Activated naive CD4-positive, alpha-beta T cell treated with anti-CD3 and anti-CD28 coated beads for 36 hours (primary cell): ENCODE results near the gene PLAU. TPM values are rescaled to one million over a fixed set of nuclear protein-coding genes. Genes with fewer than 3 reads are reported as not detected.
A peak's percentile ranks its signal among the peaks of the same experiment; 100 is the strongest.
"Not testable (repeated sequence)": the region's sequence is repeated elsewhere in the genome, so short reads cannot be mapped to it uniquely, and the experiment has no call there.

Experiments
- CTCF ChIA-PET: fragments of 350-600 bp; sonication (Branson Sonifier 250); formaldehyde crosslinking; loops from one replicate; lab custom pipeline; 2021; ENCODE audit warnings: antibody characterized with exemption; lab: Charles Lee
- DNase-seq: peaks from one replicate; pipeline ENCODE4 v3.0.0-alpha.2; 2020
- H3K27ac Mint-ChIP-seq: one replicate; pipeline ENCODE4 v1.8.0; 2021; ENCODE audit warnings: mild to moderate bottlenecking, mixed read lengths
- H3K27me3 Mint-ChIP-seq: one replicate; pipeline ENCODE4 v1.8.0; 2021; ENCODE audit warnings: low read depth, mixed read lengths
- H3K36me3 Mint-ChIP-seq: one replicate; pipeline ENCODE4 v1.8.0; 2021; ENCODE audit warnings: low read depth, mixed read lengths
- H3K4me1 Mint-ChIP-seq: one replicate; pipeline ENCODE4 v1.8.0; 2021; ENCODE audit warnings: low read depth, mixed read lengths
- H3K4me3 Mint-ChIP-seq: one replicate; pipeline ENCODE4 v1.8.0; 2021; ENCODE audit warnings: mild to moderate bottlenecking, moderate library complexity, mixed read lengths
- H3K9me3 Mint-ChIP-seq: one replicate; pipeline ENCODE4 v1.8.0; 2021; ENCODE audit warnings: mixed read lengths
- intact Hi-C: fragments of 100-400 bp; cut with micrococcal nuclease; formaldehyde crosslinking; loops from one replicate; pipeline ENCODE4 v1.15.1; 2023
- total RNA-seq, 2 experiments: library from RNA; stranded (reverse); gene quantifications; one replicate each; pipeline ENCODE4 v1.2.3, GENCODE V29; 2021

The PLAU gene
- total RNA-seq, 2 experiments from 2014 or later, result 0.26 to 0.27 TPM

DNA sequence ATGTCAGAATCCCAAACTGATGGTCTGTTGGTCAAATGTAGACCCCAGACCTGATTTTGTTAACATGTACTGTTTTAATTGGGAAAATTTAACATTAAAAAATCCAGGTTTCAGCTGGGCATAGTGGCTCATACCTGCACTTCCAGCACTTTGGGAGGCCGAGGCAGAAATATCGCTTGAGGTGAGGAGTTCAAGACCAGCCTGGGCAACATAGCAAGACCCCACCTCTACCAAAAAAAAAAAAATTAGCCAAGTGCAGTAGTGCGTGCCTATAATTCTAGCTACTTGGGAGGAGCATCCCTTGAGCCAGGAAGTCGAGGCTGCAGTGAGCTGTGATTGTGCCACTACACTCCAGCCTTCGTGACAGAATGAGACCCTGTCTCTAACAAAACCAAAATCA lies 20.7 kb upstream of the PLAU start:
- H3K9me3 Mint-ChIP-seq, result no peaks in the 10 kb centered on the region
- no peak overlapping the region for H3K4me3 Mint-ChIP-seq
- CTCF ChIA-PET, result interaction anchor here (0.7 to 12.0 kb wide), 8 partner anchors 10 to 190 kb away, joined by 3 to 396 read pairs (median 6); no protein-coding TSS in a partner anchor
- H3K27ac Mint-ChIP-seq, result no peak overlapping the region
- intact Hi-C loops, result no loop called here
- H3K4me1 Mint-ChIP-seq, result peaks cover 9% of the 10 kb centered on the region
- DNase-seq, result no peak
- H3K27me3 Mint-ChIP-seq, result no peaks in the 10 kb centered on the region
- H3K36me3 Mint-ChIP-seq, result no peaks in the 10 kb centered on the region

DNA sequence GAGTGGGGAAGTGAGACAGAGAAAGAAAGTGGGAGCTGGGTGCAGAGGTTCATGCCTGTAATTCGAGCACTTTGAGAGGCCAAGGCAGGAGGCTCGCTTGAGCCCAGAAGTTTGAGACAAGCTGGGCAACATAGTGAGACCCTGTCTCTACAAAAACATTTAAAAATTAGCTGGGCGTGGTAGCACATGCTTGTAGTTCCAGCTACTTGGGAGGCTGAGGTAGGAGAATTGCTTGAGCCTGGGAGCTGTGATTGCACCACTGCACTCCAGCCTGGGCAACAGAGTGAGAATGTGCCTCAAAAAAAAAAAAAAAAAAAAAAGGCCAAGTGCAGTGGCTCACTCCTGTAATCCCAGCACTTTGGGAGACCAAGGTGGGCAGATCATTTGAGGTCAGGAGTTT lies 20.1 kb upstream of the PLAU start:
- H3K36me3 Mint-ChIP-seq, H3K27me3 Mint-ChIP-seq, DNase-seq, H3K27ac Mint-ChIP-seq, intact Hi-C loops, H3K9me3 Mint-ChIP-seq, H3K4me1 Mint-ChIP-seq, H3K4me3 Mint-ChIP-seq: not testable (repeated sequence)
- CTCF ChIA-PET, result interaction anchor here (1.0 to 12.0 kb wide), 6 partner anchors 11 to 189 kb away, joined by 3 to 396 read pairs (median 8); no protein-coding TSS in a partner anchor

DNA sequence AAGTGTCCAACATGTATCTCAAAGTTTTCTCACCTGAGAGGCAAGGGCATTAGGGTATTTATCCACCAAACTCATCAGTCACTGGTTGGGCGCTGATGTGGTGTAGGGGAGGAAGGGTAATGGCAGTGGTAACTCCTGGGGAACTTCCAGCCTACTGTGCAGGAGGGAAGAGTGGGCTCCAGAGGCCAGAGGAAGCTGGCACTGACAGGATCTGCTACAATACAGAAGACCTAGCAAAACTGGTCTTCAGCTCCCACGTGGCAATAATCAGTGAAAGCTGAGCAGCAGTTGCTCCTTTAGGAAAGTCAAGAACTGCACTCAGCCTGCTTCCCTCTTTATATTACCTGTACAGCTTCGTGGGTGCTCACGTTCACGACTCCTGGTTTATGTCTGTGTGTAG lies 19.4 kb upstream of the PLAU start:
- H3K4me3 Mint-ChIP-seq, result no peak overlapping the region
- H3K9me3 Mint-ChIP-seq, result no peaks in the 10 kb centered on the region
- intact Hi-C loops, result no loop called here
- CTCF ChIA-PET, result interaction anchor here (0.6 to 12.0 kb wide), 4 partner anchors 12 to 189 kb away, joined by 4 to 396 read pairs (median 14); no protein-coding TSS in a partner anchor
- no peak for DNase-seq
- H3K36me3 Mint-ChIP-seq, result no peaks in the 10 kb centered on the region
- H3K27ac Mint-ChIP-seq, result no peak overlapping the region
- H3K27me3 Mint-ChIP-seq, result no peaks in the 10 kb centered on the region
- peaks cover 9% of the 10 kb centered on the region for H3K4me1 Mint-ChIP-seq

DNA sequence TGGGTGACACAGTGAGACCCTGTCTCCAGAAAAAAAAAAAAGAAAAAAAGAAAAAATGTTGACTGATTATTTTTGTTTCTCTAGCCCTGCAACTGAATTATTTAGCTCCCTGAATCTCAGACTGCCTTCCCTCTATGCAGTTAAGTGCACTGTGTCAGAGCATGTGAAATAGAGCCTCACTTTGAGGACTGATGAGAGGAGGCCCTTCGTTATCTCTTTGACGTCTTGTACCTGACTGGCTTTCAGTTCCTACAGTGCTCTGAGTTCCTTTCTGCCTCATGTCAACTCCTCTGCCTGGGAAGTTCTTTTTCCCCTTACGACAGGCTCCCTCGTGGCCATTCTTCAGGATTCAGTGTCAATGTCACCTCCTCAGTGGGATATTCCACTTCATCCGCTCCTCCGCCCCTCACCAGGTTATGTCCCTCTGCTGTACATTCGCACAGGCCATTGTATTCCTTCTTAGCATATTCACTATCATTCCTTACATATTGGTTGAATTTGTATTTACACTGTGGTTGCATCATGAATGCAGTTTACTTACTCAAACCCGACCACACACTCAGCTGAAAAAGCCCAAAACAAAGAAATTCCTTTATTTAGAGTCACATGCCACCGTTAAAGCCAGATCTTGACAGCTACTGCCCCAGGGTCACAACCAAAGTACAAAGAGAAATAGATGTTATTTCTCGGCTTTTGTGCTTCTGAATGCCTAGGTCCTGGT lies 18.5 kb upstream of the PLAU start:
- DNase-seq, result no peak
- Mint-ChIP-seq H3K9me3 (no peaks in the 10 kb centered on the region), H3K27ac (no peak overlapping the region), H3K4me3 (no peak overlapping the region), H3K4me1 (peaks cover 9% of the 10 kb centered on the region), H3K27me3 (no peaks in the 10 kb centered on the region), H3K36me3 (no peaks in the 10 kb centered on the region)
- intact Hi-C loops, result no loop called here
- CTCF ChIA-PET, result interaction anchor here (0.9 to 12.0 kb wide), 4 partner anchors 13 to 188 kb away, joined by 3 to 396 read pairs (median 14); no protein-coding TSS in a partner anchor

DNA sequence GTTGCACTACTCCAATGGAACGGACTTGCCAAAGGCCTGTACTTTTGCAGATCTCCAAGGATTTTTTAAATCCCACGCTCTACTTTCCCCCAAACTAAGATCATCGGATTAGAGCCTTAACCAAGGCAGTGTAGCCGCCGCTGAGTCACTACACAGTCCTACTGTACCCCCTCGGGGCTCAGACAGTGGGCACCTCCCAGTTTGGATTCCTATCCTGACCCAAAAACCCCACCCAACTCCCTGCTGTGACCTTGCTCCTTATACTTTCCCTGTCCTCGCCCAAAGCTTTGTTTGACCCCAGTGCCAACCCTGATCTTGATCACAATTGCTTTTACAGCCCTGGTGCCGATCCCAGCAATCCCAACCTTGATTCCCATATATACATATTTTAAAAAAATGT lies 17.5 kb upstream of the PLAU start:
- no peak for DNase-seq
- Mint-ChIP-seq H3K4me1 (peaks cover 9% of the 10 kb centered on the region), H3K4me3 (no peak overlapping the region), H3K9me3 (no peaks in the 10 kb centered on the region), H3K36me3 (no peaks in the 10 kb centered on the region), H3K27ac (no peak overlapping the region), H3K27me3 (no peaks in the 10 kb centered on the region)
- CTCF ChIA-PET, result interaction anchor here (0.5 to 12.0 kb wide), 4 partner anchors 7 to 47 kb away, joined by 4 to 396 read pairs (median 6); no protein-coding TSS in a partner anchor
- intact Hi-C loops, result no loop called here

DNA sequence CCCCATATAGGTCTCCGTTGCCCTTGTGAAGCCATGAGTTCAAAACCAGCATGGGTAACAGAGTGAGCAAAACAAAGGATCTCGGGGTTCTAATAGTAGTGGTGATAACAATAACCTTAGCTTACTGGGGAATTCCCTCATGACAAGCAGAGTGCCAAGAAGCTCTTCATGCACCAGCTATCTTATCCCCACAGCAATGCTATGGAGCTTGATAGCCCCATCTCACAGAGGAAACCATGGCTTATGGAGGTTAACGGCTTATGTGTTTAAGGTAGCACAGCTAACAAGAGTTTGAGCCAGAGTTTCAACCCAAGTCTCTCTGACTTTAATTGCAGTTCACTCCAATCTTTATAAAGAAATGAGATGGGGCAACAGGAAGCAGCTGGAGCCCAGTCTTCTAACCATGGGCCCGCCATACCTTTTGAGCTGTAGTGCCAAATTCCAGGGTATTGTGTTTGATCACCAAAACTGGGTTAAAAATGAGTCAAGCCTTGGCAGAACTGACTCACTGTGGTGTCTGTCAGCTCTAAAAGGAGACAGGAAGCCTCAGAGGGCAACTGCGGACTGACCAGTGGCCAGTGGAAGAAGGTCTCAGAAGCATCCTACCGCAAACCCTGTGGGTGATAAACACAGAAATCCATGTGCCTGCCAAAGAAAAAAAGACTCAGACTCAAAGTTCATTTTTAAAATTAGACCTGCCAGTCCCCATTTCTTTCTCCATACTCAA lies 16.5 kb upstream of the PLAU start:
- H3K36me3 Mint-ChIP-seq, result no peaks in the 10 kb centered on the region
- H3K27me3 Mint-ChIP-seq, result no peaks in the 10 kb centered on the region
- no peak overlapping the region for H3K27ac Mint-ChIP-seq
- no peak overlapping the region for H3K4me3 Mint-ChIP-seq
- intact Hi-C loops, result no loop called here
- no peaks in the 10 kb centered on the region for H3K9me3 Mint-ChIP-seq
- CTCF ChIA-PET, result interaction anchor here (0.9 to 12.0 kb wide), 4 partner anchors 8 to 63 kb away, joined by 3 to 396 read pairs (median 6); no protein-coding TSS in a partner anchor
- H3K4me1 Mint-ChIP-seq, result peaks cover 9% of the 10 kb centered on the region
- peak; percentile 32 for DNase-seq

DNA sequence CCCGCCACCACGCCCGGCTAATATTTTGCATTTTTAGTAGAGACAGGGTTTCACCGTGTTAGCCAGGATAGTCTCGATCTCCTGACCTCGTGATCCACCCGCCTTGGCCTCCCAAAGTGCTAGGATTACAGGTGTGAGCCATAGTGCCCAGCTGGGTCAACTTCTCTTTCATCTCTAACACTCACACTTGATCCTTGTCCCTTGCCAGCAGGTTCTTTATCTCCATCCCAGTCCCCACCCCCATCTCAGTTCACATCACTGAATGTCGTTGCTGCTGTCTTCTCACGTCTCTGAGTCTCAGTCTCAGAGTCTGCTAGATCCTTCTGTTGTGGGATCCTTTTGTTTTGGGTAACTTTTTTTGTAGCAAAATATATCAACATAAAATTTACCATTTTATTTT lies 15.6 kb upstream of the PLAU start:
- intact Hi-C loops, H3K27ac Mint-ChIP-seq, H3K4me1 Mint-ChIP-seq, H3K36me3 Mint-ChIP-seq, CTCF ChIA-PET, H3K9me3 Mint-ChIP-seq, H3K4me3 Mint-ChIP-seq, DNase-seq, H3K27me3 Mint-ChIP-seq: not testable (repeated sequence)

DNA sequence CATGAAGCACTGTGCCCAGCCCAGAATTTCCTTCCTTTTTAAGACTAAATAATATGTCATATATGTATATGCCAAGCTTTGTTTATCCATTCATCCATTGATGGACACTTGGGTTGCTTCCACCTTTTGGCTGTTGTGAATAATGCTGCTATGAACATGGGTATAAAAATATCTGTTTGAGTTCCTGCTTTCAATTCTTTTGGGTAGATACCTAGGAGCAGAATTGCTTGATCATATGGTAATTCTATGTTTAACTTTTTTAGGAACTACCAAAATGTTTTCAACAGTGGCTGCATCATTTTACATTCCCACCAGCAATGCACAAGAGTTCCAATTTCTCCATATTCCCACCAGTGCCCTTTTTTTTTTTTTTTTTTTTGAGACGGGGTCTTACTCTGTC lies 13.2 kb upstream of the PLAU start:
- H3K4me1 Mint-ChIP-seq, result peaks cover 9% of the 10 kb centered on the region

DNA sequence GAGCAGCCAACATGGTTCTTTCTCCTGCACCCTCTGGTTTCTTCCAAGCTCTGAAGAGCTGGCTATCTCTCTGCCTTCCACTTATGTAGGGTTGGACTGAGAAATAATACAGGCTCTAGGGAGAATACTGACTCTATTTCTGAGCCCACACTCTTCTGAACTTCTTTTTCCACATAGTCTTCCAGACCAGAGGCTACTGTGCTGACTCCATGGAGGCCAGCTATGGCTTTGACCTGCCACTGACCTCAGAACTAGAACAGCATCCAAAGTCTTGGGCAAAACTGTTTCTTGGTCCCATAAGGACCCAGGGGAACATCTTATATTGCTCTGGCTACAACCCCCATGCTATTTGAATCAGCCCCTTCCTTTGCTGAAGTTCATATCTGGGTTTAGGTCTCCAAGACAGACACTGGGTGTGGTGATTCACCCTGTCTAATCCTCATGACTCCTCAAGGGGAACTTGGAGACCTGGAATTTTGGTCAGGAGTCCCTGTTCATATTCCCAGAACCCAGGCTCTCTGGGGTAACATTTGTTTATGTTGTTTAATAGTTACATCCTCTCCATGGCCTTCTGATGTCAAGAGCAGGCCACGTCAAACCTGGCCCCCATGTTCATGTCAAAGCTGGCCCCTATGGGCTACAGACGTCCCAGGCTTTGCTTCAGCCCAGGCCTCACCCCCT lies 12.1 kb upstream of the PLAU start:
- intact Hi-C loops, result no loop called here
- H3K9me3 Mint-ChIP-seq, result no peaks in the 10 kb centered on the region
- peaks cover 8% of the 10 kb centered on the region for H3K4me1 Mint-ChIP-seq
- DNase-seq, result no peak
- H3K4me3 Mint-ChIP-seq, result no peak overlapping the region
- CTCF ChIA-PET, result interaction anchor here (0.7 to 2.3 kb wide), 4 partner anchors 19 to 93 kb away, joined by 3 to 17 read pairs (median 5); no protein-coding TSS in a partner anchor
- no peak overlapping the region for H3K27ac Mint-ChIP-seq
- no peaks in the 10 kb centered on the region for H3K36me3 Mint-ChIP-seq
- peaks cover 4% of the 10 kb centered on the region for H3K27me3 Mint-ChIP-seq

More for the DNA sequence above, 13.2 kb upstream of the PLAU start:
- H3K27me3 Mint-ChIP-seq, result peaks cover 4% of the 10 kb centered on the region
- DNase-seq, result no peak
- H3K9me3 Mint-ChIP-seq, result no peaks in the 10 kb centered on the region
- H3K27ac Mint-ChIP-seq, result no peak overlapping the region
- no peaks in the 10 kb centered on the region for H3K36me3 Mint-ChIP-seq
- no peak overlapping the region for H3K4me3 Mint-ChIP-seq
- intact Hi-C loops, result no loop called here
- CTCF ChIA-PET, result interaction anchor here (1.0 to 1.8 kb wide), 3 partner anchors 13 to 43 kb away, joined by 4 to 5 read pairs (median 5); no protein-coding TSS in a partner anchor

DNA sequence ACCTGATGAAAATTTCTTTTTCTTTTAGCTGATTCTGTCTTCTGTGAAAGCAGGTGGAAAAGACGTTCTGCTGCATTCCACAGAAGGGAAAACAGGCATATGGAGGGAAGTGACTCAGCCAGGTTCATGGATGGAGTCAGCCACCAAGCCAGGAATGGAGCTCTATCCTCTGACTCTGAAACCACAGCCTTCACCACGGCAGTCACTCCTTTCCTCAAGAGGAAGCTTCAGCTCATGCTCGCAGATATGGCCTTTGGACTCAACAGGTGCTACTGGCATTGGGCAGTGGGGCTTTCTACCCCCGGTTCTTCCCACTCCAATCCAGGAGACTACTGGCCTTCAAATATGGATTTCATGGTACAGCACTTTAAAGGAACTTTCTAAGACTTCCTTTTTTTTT lies 11.5 kb upstream of the PLAU start:
- CTCF ChIA-PET, result interaction anchor here (0.7 to 2.3 kb wide), 3 partner anchors 20 to 92 kb away, joined by 3 to 17 read pairs (median 5); no protein-coding TSS in a partner anchor
- Mint-ChIP-seq H3K27ac (no peak overlapping the region), H3K4me1 (peaks cover 3% of the 10 kb centered on the region), H3K27me3 (peaks cover 4% of the 10 kb centered on the region), H3K9me3 (no peaks in the 10 kb centered on the region), H3K4me3 (no peak overlapping the region), H3K36me3 (no peaks in the 10 kb centered on the region)
- intact Hi-C loops, result no loop called here
- no peak for DNase-seq

DNA sequence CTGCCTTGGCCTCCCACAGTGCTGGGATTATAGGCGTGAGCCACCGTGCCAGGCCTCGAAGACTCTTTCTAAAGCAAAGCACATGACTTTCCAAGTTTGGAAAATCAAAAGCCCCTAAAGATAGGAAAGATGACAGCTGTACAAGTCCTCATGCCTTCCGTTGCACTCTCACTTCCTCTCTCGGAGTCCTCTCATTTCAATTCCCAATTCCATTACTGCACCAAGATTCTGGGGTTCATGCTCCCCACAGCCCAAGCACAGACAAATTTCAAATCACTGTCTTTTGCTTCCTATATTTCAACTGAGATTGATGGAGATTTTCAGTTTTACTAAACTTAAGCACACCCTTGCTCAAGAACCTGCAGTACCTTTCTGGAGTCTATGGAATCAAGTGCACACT lies 10.9 kb upstream of the PLAU start:
- Mint-ChIP-seq H3K4me3 (no peak overlapping the region), H3K4me1 (no peaks in the 10 kb centered on the region), H3K27me3 (peaks cover 4% of the 10 kb centered on the region), H3K27ac (no peak overlapping the region), H3K9me3 (no peaks in the 10 kb centered on the region), H3K36me3 (no peaks in the 10 kb centered on the region)
- intact Hi-C loops, result no loop called here
- CTCF ChIA-PET, result interaction anchor here (0.6 to 2.3 kb wide), 6 partner anchors 14 to 369 kb away, joined by 3 to 17 read pairs (median 4); no protein-coding TSS in a partner anchor
- DNase-seq, result no peak

DNA sequence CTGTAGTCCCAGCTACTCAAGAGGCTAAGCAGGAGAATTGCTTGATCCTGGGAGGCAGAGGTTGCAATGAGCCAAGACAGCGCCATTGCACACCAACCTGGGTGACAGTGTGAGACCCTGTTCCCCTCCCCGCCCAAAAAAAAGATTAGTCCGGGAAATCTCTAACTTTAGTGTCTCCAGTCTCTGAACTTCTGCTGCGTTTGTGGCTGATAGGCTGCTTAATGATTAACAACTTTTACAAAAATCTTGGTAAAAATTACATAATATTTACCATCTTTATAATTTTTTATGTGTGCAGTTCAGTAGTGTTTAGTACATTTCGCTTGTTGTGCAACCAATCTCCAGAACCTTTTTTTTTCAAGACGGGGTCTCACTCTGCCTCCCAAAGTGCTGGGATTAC lies 9.7 kb upstream of the PLAU start:
- Mint-ChIP-seq H3K4me1 (no peaks in the 10 kb centered on the region), H3K27ac (no peak overlapping the region), H3K36me3 (no peaks in the 10 kb centered on the region), H3K4me3 (no peak overlapping the region), H3K27me3 (peaks cover 8% of the 10 kb centered on the region), H3K9me3 (no peaks in the 10 kb centered on the region)
- CTCF ChIA-PET, result interaction anchor here (0.8 to 2.6 kb wide), 4 partner anchors 15 to 56 kb away, joined by 3 to 6 read pairs (median 4); no protein-coding TSS in a partner anchor
- intact Hi-C loops, result no loop called here
- no peak for DNase-seq
